Forelimb muscle (tissue), 1 donor: ENCODE measurements around the gene REEP3. TPM values are rescaled to one million over a fixed set of nuclear protein-coding genes. Genes with fewer than 3 reads are reported as not detected.
"Not testable (repeated sequence)": the region's sequence is repeated elsewhere in the genome, so short reads cannot be mapped to it uniquely, and the experiment has no call there.

Experiments used
- DNase-seq: peaks from one replicate; pipeline ENCODE4 v3.0.0-alpha.2; 2013; ENCODE audit warnings: low read depth
- polyA plus RNA-seq: library from polyadenylated mRNA; unstranded; fragments of 120-200 nt; gene quantifications from one replicate; pipeline ENCODE4 v1.2.1, GENCODE V29; 2013; ENCODE audit not compliant: insufficient read length

The REEP3 gene
- polyA plus RNA-seq, 1 donor, result 13.5 TPM

- peak; percentile 72 for DNase-seq
Measured at GRCh38 chr10:63630085-63630930, 109.1 kb downstream of the REEP3 start.

GRCh38 chr10:63630931-63631680 lies 109.9 kb downstream of the REEP3 start:
- DNase-seq, result peak; percentile 87

GRCh38 chr10:63631991-63632390 lies 110.8 kb downstream of the REEP3 start:
- DNase-seq, result no peak

GRCh38 chr10:63633677-63634487 lies 112.7 kb downstream of the REEP3 start:
- no peak for DNase-seq

- no peak for DNase-seq
Measured at GRCh38 chr10:63634488-63635065, 113.4 kb downstream of the REEP3 start.

- DNase-seq, result no peak
Measured at GRCh38 chr10:63636812-63637211, 115.6 kb downstream of the REEP3 start.

- no peak for DNase-seq
Measured at GRCh38 chr10:63637901-63638327, 116.7 kb downstream of the REEP3 start.

GRCh38 chr10:63641366-63641765 lies 120.2 kb downstream of the REEP3 start:
- DNase-seq, result no peak

GRCh38 chr10:63641799-63642198 lies 120.6 kb downstream of the REEP3 start:
- DNase-seq, result no peak

- DNase-seq, result no peak
Measured at GRCh38 chr10:63642808-63643207, 121.6 kb downstream of the REEP3 start.

GRCh38 chr10:63644418-63645142 lies 123.4 kb downstream of the REEP3 start:
- no peak for DNase-seq

GRCh38 chr10:63645195-63645594 lies 124.0 kb downstream of the REEP3 start:
- DNase-seq, result no peak

- no peak for DNase-seq
Measured at GRCh38 chr10:63646491-63646890, 125.3 kb downstream of the REEP3 start.

- DNase-seq, result no peak
Measured at GRCh38 chr10:63651864-63652263, 130.7 kb downstream of the REEP3 start.

GRCh38 chr10:63653747-63654146 lies 132.5 kb downstream of the REEP3 start:
- no peak for DNase-seq

GRCh38 chr10:63657761-63658160 lies 136.6 kb downstream of the REEP3 start:
- DNase-seq, result no peak

- not testable (repeated sequence) for DNase-seq
Measured at GRCh38 chr10:63660941-63661340, 139.7 kb downstream of the REEP3 start.

GRCh38 chr10:63661347-63661746 lies 140.1 kb downstream of the REEP3 start:
- DNase-seq, result no peak

GRCh38 chr10:63664341-63664885 lies 143.2 kb downstream of the REEP3 start:
- no peak for DNase-seq

- DNase-seq, result not testable (repeated sequence)
Measured at GRCh38 chr10:63665006-63665580, 143.9 kb downstream of the REEP3 start.
